Trophoblast cell (in vitro differentiated cells and primary cell): ENCODE results near the gene KMT5B.

Source experiments
- DNase-seq, 2 donors: peaks; one replicate each; pipeline ENCODE4 v3.0.0-alpha.2; 2016
- H2AFZ ChIP-seq: 2 replicates; pipeline ENCODE4 v1.6.1; 2013; ENCODE audit warnings: low read length, moderate library complexity, mild to moderate bottlenecking; ENCODE audit not compliant: insufficient read depth, poor library complexity
- H2AK5ac ChIP-seq: 2 replicates; pipeline ENCODE4 v1.6.1; 2013; ENCODE audit warnings: mild to moderate bottlenecking, low read length
- H2BK120ac ChIP-seq: 2 replicates; pipeline ENCODE4 v1.6.1; 2013; ENCODE audit warnings: low read length, mild to moderate bottlenecking, moderate library complexity; ENCODE audit not compliant: insufficient read depth, poor library complexity
- H2BK12ac ChIP-seq: 2 replicates; pipeline ENCODE4 v1.6.1; 2013; ENCODE audit warnings: mild to moderate bottlenecking, low read length, moderate library complexity
- H2BK5ac ChIP-seq: 2 replicates; pipeline ENCODE4 v1.6.1; 2013; ENCODE audit warnings: low read length, low read depth, moderate library complexity, mild to moderate bottlenecking; ENCODE audit not compliant: poor library complexity
- H3K14ac ChIP-seq: 2 replicates; pipeline ENCODE4 v1.6.1; 2013; ENCODE audit warnings: mild to moderate bottlenecking, low read length
- H3K18ac ChIP-seq: 2 replicates; pipeline ENCODE4 v1.6.1; 2013; ENCODE audit warnings: mild to moderate bottlenecking, low read length
- H3K23ac ChIP-seq: 2 replicates; pipeline ENCODE4 v1.6.1; 2013; ENCODE audit warnings: low read length
- H3K27ac ChIP-seq: 2 replicates; pipeline ENCODE4 v1.5.1; 2013; ENCODE audit warnings: low read depth, mild to moderate bottlenecking, inconsistent platforms, low read length, moderate library complexity
- H3K27me3 ChIP-seq: 2 replicates; pipeline ENCODE4 v1.6.1; 2013; ENCODE audit warnings: inconsistent platforms, mild to moderate bottlenecking, low read length, moderate library complexity; ENCODE audit not compliant: insufficient read depth
- H3K36me3 ChIP-seq, 2 experiments: 1 replicate in 1 of 2; 2 replicates in 1 of 2; pipeline ENCODE4 v1.6.1; 2013; ENCODE audit warnings: low read length in 2 of 2, mild to moderate bottlenecking in 2 of 2, moderate library complexity in 1 of 2; ENCODE audit not compliant: insufficient read depth in 2 of 2, control insufficient read depth in 1 of 2
- H3K4ac ChIP-seq: 2 replicates; pipeline ENCODE4 v1.6.1; 2013; ENCODE audit warnings: low read depth, mild to moderate bottlenecking, low read length, moderate library complexity
- H3K4me1 ChIP-seq, 2 experiments: 1 replicate in 1 of 2; 2 replicates in 1 of 2; pipeline ENCODE4 v1.6.1; 2013; ENCODE audit warnings: low read length in 2 of 2, mild to moderate bottlenecking in 2 of 2, moderate library complexity in 1 of 2; ENCODE audit not compliant: insufficient read depth in 2 of 2, control insufficient read depth in 1 of 2
- H3K4me2 ChIP-seq: 2 replicates; pipeline ENCODE4 v1.6.1; 2013; ENCODE audit warnings: inconsistent platforms, mild to moderate bottlenecking, low read length, moderate library complexity
- H3K4me3 ChIP-seq: 2 replicates; pipeline ENCODE4 v1.5.1; 2013; ENCODE audit warnings: mild to moderate bottlenecking, low read depth, low read length, inconsistent platforms
- H3K79me1 ChIP-seq: one replicate; pipeline ENCODE4 v1.6.1; 2013; ENCODE audit warnings: low read length
- H3K79me2 ChIP-seq: 2 replicates; pipeline ENCODE4 v1.6.1; 2013; ENCODE audit warnings: low read length, mild to moderate bottlenecking; ENCODE audit not compliant: control insufficient read depth, insufficient read depth, poor library complexity
- H3K9ac ChIP-seq: 2 replicates; pipeline ENCODE4 v1.6.1; 2013; ENCODE audit warnings: mild to moderate bottlenecking, low read length
- H3K9me3 ChIP-seq: 2 replicates; pipeline ENCODE4 v1.6.1; 2013; ENCODE audit warnings: low read depth, mild to moderate bottlenecking, control low read depth, inconsistent platforms, low read length; ENCODE audit not compliant: insufficient read depth
- H4K12ac ChIP-seq: 2 replicates; pipeline ENCODE4 v1.6.1; 2013; ENCODE audit warnings: low read depth, mild to moderate bottlenecking, low read length, moderate library complexity
- H4K8ac ChIP-seq: 2 replicates; pipeline ENCODE4 v1.6.1; 2013; ENCODE audit warnings: low read depth, mild to moderate bottlenecking, low read length, moderate library complexity
- H4K91ac ChIP-seq: one replicate; pipeline ENCODE4 v1.6.1; 2013; ENCODE audit warnings: low read depth, mild to moderate bottlenecking, low read length, moderate library complexity
- WGBS: extraction: QIAGEN DNeasy Blood & Tissue Kit; methylation state at CpG from one replicate; pipeline ENCODE4 v1.1.7; 2013; ENCODE audit warnings: missing lambda C conversion rate; ENCODE audit not compliant: insufficient read length, insufficient coverage; ENCODE audit errors: extremely low coverage; 5-methylcytosine and 5-hydroxymethylcytosine counted together

Gene KMT5B

DNA sequence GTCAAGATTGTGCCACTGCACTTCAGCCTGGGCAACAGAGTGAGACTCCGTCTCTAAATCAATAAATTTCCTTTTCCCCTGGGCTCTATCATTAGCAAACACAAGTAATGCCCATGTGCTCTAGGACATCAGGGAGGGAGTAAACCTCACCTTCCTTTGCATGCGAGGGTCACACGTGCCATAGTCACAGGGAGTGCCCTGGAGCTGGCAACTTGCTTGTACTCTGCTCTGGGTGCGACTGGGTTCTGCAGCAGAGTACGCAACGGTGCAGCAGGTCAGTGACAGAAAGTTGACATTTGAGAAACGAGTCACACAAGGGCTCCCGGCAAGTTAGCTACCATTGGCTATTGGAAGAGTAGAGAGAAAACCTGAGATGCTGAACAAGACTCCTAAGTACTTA, 59.4 kb downstream of the KMT5B start:
- Histone ChIP-seq H3K9me3 (peaks cover 2% of the 10 kb centered on the region), H3K27me3 (no peaks in the 10 kb centered on the region), H2BK5ac (no peak overlapping the region), H3K18ac (no peak overlapping the region), H3K14ac (no peak overlapping the region), H2BK12ac (no peak overlapping the region), H4K91ac (no peak overlapping the region), H3K4me2 (no peak overlapping the region), H2BK120ac (no peak overlapping the region), H3K4ac (no peak overlapping the region), H2AK5ac (no peak overlapping the region), H3K27ac (no peak overlapping the region), H3K4me1 (no peaks in the 10 kb centered on the region), H3K9ac (no peak overlapping the region), H3K36me3 (peaks cover 7 to 9% of the 10 kb centered on the region in 2 experiments), H4K12ac (no peak overlapping the region), H3K79me1 (no peaks in the 10 kb centered on the region), H2AFZ (no peak overlapping the region), H3K79me2 (no peaks in the 10 kb centered on the region), H3K23ac (no peak overlapping the region), H3K4me3 (no peak overlapping the region), H4K8ac (no peak overlapping the region)
- no peak for DNase-seq
- no CpG with 5 or more reads among the region's 8 CpGs for WGBS

DNA sequence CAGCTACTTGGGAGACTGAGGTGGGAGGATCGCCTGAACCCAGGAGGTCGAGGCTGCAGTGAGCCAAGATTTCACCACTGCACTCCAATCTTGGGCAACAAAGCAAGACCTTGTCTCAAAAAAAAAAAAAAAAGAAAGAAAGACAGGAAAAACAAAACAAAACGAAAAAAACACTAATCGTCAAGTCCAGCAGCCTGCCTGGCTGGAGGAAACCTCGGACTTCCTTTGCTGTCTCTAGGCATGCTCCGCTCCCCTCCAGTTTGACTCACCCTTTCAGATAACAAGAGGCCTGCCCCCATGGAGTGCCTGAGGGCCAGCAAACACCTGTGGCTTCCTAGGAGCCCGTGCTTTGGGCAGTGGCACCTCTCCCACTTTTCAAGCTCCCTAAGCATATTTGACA, 63.1 kb downstream of the KMT5B start:
- no peaks in the 10 kb centered on the region for H3K4me1 ChIP-seq
- no peak overlapping the region for H3K4me2 ChIP-seq
- H4K12ac ChIP-seq = no peak overlapping the region
- H3K4me3 ChIP-seq = no peak overlapping the region
- H4K8ac ChIP-seq = no peak overlapping the region
- H2BK120ac ChIP-seq = no peak overlapping the region
- H3K27me3 ChIP-seq = no peaks in the 10 kb centered on the region
- no peak overlapping the region for H3K14ac ChIP-seq
- H3K36me3 ChIP-seq = no peaks in the 10 kb centered on the region
- no peak overlapping the region for H3K27ac ChIP-seq
- no peaks in the 10 kb centered on the region for H3K79me2 ChIP-seq
- no peak overlapping the region for H2AFZ ChIP-seq
- H2AK5ac ChIP-seq = no peak overlapping the region
- H2BK5ac ChIP-seq = no peak overlapping the region
- H3K9me3 ChIP-seq = peaks cover 2% of the 10 kb centered on the region
- no peaks in the 10 kb centered on the region for H3K79me1 ChIP-seq
- no peak overlapping the region for H3K18ac ChIP-seq
- H3K4ac ChIP-seq = no peak overlapping the region
- WGBS = no CpG with 5 or more reads among the region's 7 CpGs
- H4K91ac ChIP-seq = no peak overlapping the region
- peak; percentile 90 to 92 for DNase-seq
- H3K23ac ChIP-seq = no peak overlapping the region
- no peak overlapping the region for H3K9ac ChIP-seq
- H2BK12ac ChIP-seq = no peak overlapping the region

DNA sequence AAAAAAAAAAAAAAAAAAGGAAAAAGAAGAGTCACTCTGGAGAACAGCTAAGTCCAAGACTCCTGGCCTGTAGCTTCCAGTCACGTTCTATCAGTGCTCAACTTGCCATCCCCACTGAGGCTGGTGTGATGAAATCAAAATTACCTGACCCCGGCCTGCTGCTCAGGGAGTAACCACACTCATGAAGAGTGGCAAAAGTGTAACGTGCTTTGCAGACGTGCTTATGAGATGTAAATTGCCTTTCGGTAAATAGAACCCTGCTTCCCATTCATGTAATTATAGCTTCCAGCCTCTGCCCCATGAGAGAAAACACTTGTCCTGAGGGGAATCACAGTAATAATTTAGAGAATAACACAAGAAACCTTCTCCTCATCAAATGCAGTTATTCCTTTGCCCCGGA, 63.7 kb downstream of the KMT5B start:
- Histone ChIP-seq H4K8ac (no peak overlapping the region), H2AK5ac (no peak overlapping the region), H3K9me3 (peaks cover 2% of the 10 kb centered on the region), H2BK120ac (no peak overlapping the region), H2BK12ac (no peak overlapping the region), H3K4me2 (no peak overlapping the region), H2AFZ (no peak overlapping the region), H3K79me2 (no peaks in the 10 kb centered on the region), H2BK5ac (no peak overlapping the region), H3K23ac (no peak overlapping the region), H3K4ac (no peak overlapping the region), H3K4me3 (no peak overlapping the region), H3K79me1 (no peaks in the 10 kb centered on the region), H3K27me3 (no peaks in the 10 kb centered on the region), H4K12ac (no peak overlapping the region), H3K27ac (no peak overlapping the region), H3K9ac (no peak overlapping the region), H3K18ac (no peak overlapping the region), H3K36me3 (no peaks in the 10 kb centered on the region), H3K4me1 (no peaks in the 10 kb centered on the region), H3K14ac (no peak overlapping the region), H4K91ac (no peak overlapping the region)
- no CpG with 5 or more reads among the region's 6 CpGs for WGBS
- DNase-seq = no peak

- no peaks in the 10 kb centered on the region for H3K4me1 ChIP-seq
- H2AFZ ChIP-seq = no peak overlapping the region
- no peak overlapping the region for H3K23ac ChIP-seq
- H2BK12ac ChIP-seq = no peak overlapping the region
- H4K12ac ChIP-seq = no peak overlapping the region
- no peak overlapping the region for H2BK120ac ChIP-seq
- H2AK5ac ChIP-seq = peak overlapping the region; percentile 44
- no peak overlapping the region for H3K4ac ChIP-seq
- no peak overlapping the region for H3K27ac ChIP-seq
- no peak overlapping the region for H3K14ac ChIP-seq
- H2BK5ac ChIP-seq = no peak overlapping the region
- H3K4me3 ChIP-seq = no peak overlapping the region
- H3K79me1 ChIP-seq = no peaks in the 10 kb centered on the region
- H3K4me2 ChIP-seq = no peak overlapping the region
- no peaks in the 10 kb centered on the region for H3K27me3 ChIP-seq
- no peak for DNase-seq
- H3K79me2 ChIP-seq = no peaks in the 10 kb centered on the region
- no CpG with 5 or more reads among the region's 7 CpGs for WGBS
- peaks cover 2% of the 10 kb centered on the region for H3K9me3 ChIP-seq
- no peak overlapping the region for H3K9ac ChIP-seq
- H3K18ac ChIP-seq = no peak overlapping the region
- no peak overlapping the region for H4K91ac ChIP-seq
- no peak overlapping the region for H4K8ac ChIP-seq
- H3K36me3 ChIP-seq = no peaks in the 10 kb centered on the region
These were observed 64.2 kb downstream of the KMT5B start for GRCh38 chr11:68148879-68149278.
